Muscle layer of duodenum (tissue), 2 donors: ENCODE results near the gene CDK5R1.

Source experiments
- H3K27ac ChIP-seq: one replicate; pipeline ENCODE4 v1.7.0; 2013; ENCODE audit warnings: mild to moderate bottlenecking, low read length
- H3K27me3 ChIP-seq: one replicate; pipeline ENCODE4 v1.7.0; 2013; ENCODE audit warnings: low read depth, mild to moderate bottlenecking, control low read depth, low read length
- H3K36me3 ChIP-seq, 2 donors: one replicate each; pipeline ENCODE4 v1.7.0; 2013; ENCODE audit warnings: low read length in 2 of 2, control low read depth in 1 of 2, mild to moderate bottlenecking in 1 of 2; ENCODE audit not compliant: insufficient read depth in 2 of 2, control insufficient read depth in 1 of 2
- H3K4me1 ChIP-seq, 2 donors: one replicate each; pipeline ENCODE4 v1.7.0; 2013; ENCODE audit warnings: low read length in 2 of 2, mild to moderate bottlenecking in 2 of 2, control low read depth in 1 of 2, moderate library complexity in 1 of 2; ENCODE audit not compliant: insufficient read depth in 2 of 2, control insufficient read depth in 1 of 2
- H3K4me3 ChIP-seq, 2 donors: one replicate each; pipeline ENCODE4 v1.7.0; 2013; ENCODE audit warnings: low read length in 2 of 2, low read depth in 1 of 2, mild to moderate bottlenecking in 1 of 2
- H3K9me3 ChIP-seq, 2 donors: one replicate each; pipeline ENCODE4 v1.7.0; 2013; ENCODE audit warnings: low read length in 2 of 2, control low read depth in 1 of 2, mild to moderate bottlenecking in 1 of 2; ENCODE audit not compliant: control insufficient read depth in 1 of 2
- donor health status: healthy.

Gene CDK5R1

DNA sequence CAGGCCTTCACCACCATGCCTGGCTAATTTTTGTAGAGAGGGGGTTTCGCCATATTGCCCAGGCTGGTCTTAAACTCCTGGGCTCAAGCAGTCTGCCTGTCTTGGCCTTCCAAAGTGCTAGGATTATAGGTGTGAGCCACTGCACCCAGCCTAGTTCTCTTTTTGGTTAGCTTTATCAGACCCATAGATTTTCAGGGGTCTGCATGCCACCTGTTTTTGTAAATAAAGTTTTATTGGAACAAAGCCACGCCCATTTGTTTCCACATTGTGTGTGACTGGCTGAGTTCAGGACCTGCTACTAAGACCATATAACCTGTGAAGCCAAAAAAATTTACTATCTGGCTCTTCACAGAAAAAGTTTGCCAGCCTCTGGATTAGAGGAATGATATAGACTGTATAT is 34.9 kb upstream of the CDK5R1 start:
- peaks cover 50 to 84% of the 10 kb centered on the region in 2 donors for H3K36me3 ChIP-seq
- peaks cover 0 to 5% of the 10 kb centered on the region in 2 donors for H3K4me1 ChIP-seq
- H3K9me3 ChIP-seq, result no peaks in the 10 kb centered on the region
- no peak overlapping the region for H3K27ac ChIP-seq
- H3K27me3 ChIP-seq, result no peaks in the 10 kb centered on the region
- H3K4me3 ChIP-seq, result no peak overlapping the region

GRCh38 chr17:32452281-32452680 is 34.5 kb upstream of the CDK5R1 start:
- peaks cover 0 to 3% of the 10 kb centered on the region in 2 donors for H3K4me1 ChIP-seq
- no peaks in the 10 kb centered on the region for H3K9me3 ChIP-seq
- no peaks in the 10 kb centered on the region for H3K27me3 ChIP-seq
- no peak overlapping the region for H3K27ac ChIP-seq
- H3K4me3 ChIP-seq, result no peak overlapping the region
- peaks cover 50 to 85% of the 10 kb centered on the region in 2 donors for H3K36me3 ChIP-seq

DNA sequence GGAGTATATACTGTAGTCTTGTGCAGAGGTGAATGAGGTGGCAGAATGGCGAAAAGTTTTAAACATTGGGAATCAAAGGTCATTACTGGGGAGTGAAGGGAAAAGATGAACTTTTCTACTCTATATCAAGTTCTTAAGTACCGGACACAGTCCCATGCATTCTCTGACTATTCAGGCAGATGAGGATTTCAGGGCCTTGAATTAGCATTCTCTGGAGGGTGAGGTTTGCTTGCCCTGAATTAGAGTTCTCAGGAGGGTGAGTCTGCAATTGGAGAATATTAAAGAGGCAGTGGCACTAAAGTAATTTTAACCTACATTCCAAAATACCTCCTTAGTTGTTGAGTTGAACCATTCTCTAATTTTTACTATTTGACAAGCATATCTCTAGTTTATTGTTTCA is 33.4 kb upstream of the CDK5R1 start:
- Histone ChIP-seq H3K4me1 (no peaks in the 10 kb centered on the region), H3K27ac (no peak overlapping the region), H3K9me3 (no peaks in the 10 kb centered on the region), H3K27me3 (no peaks in the 10 kb centered on the region), H3K4me3 (no peak overlapping the region), H3K36me3 (peaks cover 52 to 87% of the 10 kb centered on the region in 2 donors)

DNA sequence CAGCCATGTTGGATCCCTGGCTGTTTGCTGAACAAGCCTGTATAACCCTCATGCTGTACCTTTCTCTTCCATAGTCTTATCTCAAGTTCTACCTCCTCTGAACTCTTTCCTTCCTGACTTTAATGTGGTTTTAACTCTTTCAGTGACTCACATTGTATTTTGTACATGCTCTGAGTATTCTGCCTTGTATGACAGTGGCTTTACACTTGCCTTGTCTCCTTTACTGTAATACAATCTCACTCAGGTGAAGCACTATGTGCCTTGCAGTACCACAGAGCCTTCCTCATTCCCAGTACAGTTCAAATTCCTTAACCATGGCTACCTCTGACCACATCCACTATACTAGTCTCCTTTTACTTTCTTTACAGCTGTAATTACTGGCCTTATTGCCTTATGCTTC is 28.4 kb upstream of the CDK5R1 start:
- no peaks in the 10 kb centered on the region for H3K9me3 ChIP-seq
- H3K4me1 ChIP-seq, result no peaks in the 10 kb centered on the region
- no peaks in the 10 kb centered on the region for H3K27me3 ChIP-seq
- H3K27ac ChIP-seq, result no peak overlapping the region
- H3K4me3 ChIP-seq, result no peak overlapping the region
- H3K36me3 ChIP-seq, result peaks cover 41 to 64% of the 10 kb centered on the region in 2 donors

GRCh38 chr17:32460054-32460453 is 26.7 kb upstream of the CDK5R1 start:
- Histone ChIP-seq H3K36me3 (peaks cover 38 to 60% of the 10 kb centered on the region in 2 donors), H3K27ac (no peak overlapping the region), H3K9me3 (no peaks in the 10 kb centered on the region), H3K4me1 (no peaks in the 10 kb centered on the region), H3K27me3 (no peaks in the 10 kb centered on the region), H3K4me3 (no peak overlapping the region)

- H3K9me3 ChIP-seq, result no peaks in the 10 kb centered on the region
- peaks cover 37 to 55% of the 10 kb centered on the region in 2 donors for H3K36me3 ChIP-seq
- no peaks in the 10 kb centered on the region for H3K27me3 ChIP-seq
- no peak overlapping the region for H3K27ac ChIP-seq
- H3K4me1 ChIP-seq, result no peaks in the 10 kb centered on the region
- no peak overlapping the region for H3K4me3 ChIP-seq
Observed at GRCh38 chr17:32461498-32461852, 25.3 kb upstream of the CDK5R1 start.

DNA sequence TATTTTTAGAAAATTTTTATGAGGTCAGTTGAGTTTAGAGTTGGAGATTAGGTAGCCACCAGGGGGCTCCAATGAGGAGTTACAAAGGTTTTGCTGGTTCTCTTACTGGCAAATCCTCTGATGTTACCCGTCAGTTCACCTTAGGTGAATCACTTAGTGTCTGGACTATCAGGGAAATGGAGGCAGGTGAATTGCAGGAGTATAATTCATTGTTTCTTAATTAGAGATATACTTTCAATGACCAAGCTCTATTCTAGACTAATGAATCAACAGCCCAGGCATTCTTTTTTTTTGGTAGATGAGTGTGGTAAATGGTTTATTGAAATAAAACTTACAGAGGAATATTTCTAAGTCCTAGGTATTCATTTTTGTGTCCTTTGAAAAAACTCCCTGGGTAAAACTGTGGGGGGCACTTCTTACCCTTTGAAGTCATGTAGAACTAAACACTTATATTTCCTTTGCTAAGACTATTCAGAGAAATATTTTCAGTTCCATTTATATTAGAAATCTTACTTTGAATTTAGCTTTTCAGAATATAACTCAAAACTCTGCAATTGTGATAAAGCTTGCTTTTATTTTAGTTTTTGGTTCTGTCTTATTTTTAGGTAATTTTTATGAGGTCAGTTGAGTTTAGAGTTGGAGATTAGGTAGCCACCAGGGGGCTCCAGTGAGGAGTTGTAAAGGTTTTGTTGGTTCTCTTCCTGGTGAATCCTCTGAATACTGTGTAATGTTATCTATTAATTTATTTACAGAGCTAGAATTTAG is 24.8 kb upstream of the CDK5R1 start:
- no peak overlapping the region for H3K27ac ChIP-seq
- peaks cover 41 to 50% of the 10 kb centered on the region in 2 donors for H3K36me3 ChIP-seq
- no peak overlapping the region for H3K4me3 ChIP-seq
- H3K27me3 ChIP-seq, result no peaks in the 10 kb centered on the region
- H3K4me1 ChIP-seq, result no peaks in the 10 kb centered on the region
- no peaks in the 10 kb centered on the region for H3K9me3 ChIP-seq

GRCh38 chr17:32463304-32463703 is 23.5 kb upstream of the CDK5R1 start:
- no peaks in the 10 kb centered on the region for H3K9me3 ChIP-seq
- no peaks in the 10 kb centered on the region for H3K4me1 ChIP-seq
- no peak overlapping the region for H3K27ac ChIP-seq
- H3K27me3 ChIP-seq, result no peaks in the 10 kb centered on the region
- H3K4me3 ChIP-seq, result no peak overlapping the region
- H3K36me3 ChIP-seq, result peaks cover 39 to 44% of the 10 kb centered on the region in 2 donors

- peaks cover 41 to 46% of the 10 kb centered on the region in 2 donors for H3K36me3 ChIP-seq
- no peaks in the 10 kb centered on the region for H3K9me3 ChIP-seq
- no peaks in the 10 kb centered on the region for H3K4me1 ChIP-seq
- no peak overlapping the region for H3K27ac ChIP-seq
- no peaks in the 10 kb centered on the region for H3K27me3 ChIP-seq
- H3K4me3 ChIP-seq, result no peak overlapping the region
Observed at GRCh38 chr17:32464374-32464773, 22.4 kb upstream of the CDK5R1 start.

- Histone ChIP-seq H3K4me1 (no peaks in the 10 kb centered on the region), H3K36me3 (peaks cover 36 to 57% of the 10 kb centered on the region in 2 donors), H3K27ac (no peak overlapping the region), H3K9me3 (no peaks in the 10 kb centered on the region), H3K27me3 (no peaks in the 10 kb centered on the region), H3K4me3 (no peak overlapping the region)
Observed at GRCh38 chr17:32467949-32468348, 18.8 kb upstream of the CDK5R1 start.

- no peaks in the 10 kb centered on the region for H3K9me3 ChIP-seq
- H3K4me1 ChIP-seq, result no peaks in the 10 kb centered on the region
- peaks cover 39 to 66% of the 10 kb centered on the region in 2 donors for H3K36me3 ChIP-seq
- no peak overlapping the region for H3K27ac ChIP-seq
- H3K27me3 ChIP-seq, result no peaks in the 10 kb centered on the region
- no peak overlapping the region for H3K4me3 ChIP-seq
Observed at GRCh38 chr17:32470405-32471167, 16.2 kb upstream of the CDK5R1 start.
